H1 (cell line): ENCODE results near the gene MBOAT2.

Experiments used
- CHD2 ChIP-seq: IDR thresholded peaks from 2 replicates; pipeline ENCODE4 v1.6.1; 2012; ENCODE audit warnings: low read length, improper control_type of control experiment
- EZH2 ChIP-seq: fragments of 200-600 bp; sonication (generic); IDR thresholded peaks from 2 replicates; pipeline ENCODE4 v1.7.1; 2012; ENCODE audit warnings: low read depth, mild to moderate bottlenecking, moderate library complexity, low read length, inconsistent platforms; ENCODE audit not compliant: severe bottlenecking
- JUND ChIP-seq: IDR thresholded peaks from 2 replicates; pipeline ENCODE4 v1.6.1; 2011; ENCODE audit warnings: mild to moderate bottlenecking, improper control_type of control experiment, low read length
- MAFK ChIP-seq: IDR thresholded peaks from 2 replicates; pipeline ENCODE4 v1.6.1; 2012; ENCODE audit warnings: low read depth, mild to moderate bottlenecking, improper control_type of control experiment, low read length
- POLR2A ChIP-seq, 2 experiments: IDR thresholded peaks; 1 replicate in 1 of 2; 2 replicates in 1 of 2; pipeline ENCODE4 v1.6.1; 2011; ENCODE audit warnings: low read depth in 2 of 2, low read length in 2 of 2, mild to moderate bottlenecking in 2 of 2; ENCODE audit errors: control extremely low read depth in 1 of 2
- POLR2AphosphoS5 ChIP-seq: IDR thresholded peaks from 2 replicates; pipeline ENCODE4 v1.6.1; 2011; ENCODE audit warnings: low read depth, low read length
- RAD21 ChIP-seq, 2 experiments: IDR thresholded peaks in 1 of 2; conservative IDR thresholded peaks in 1 of 2; 2 replicates each; pipeline ENCODE4 v1.6.1; 2011; ENCODE audit warnings: low read depth in 2 of 2, low read length in 2 of 2, improper control_type of control experiment in 1 of 2, inconsistent platforms in 1 of 2, mild to moderate bottlenecking in 1 of 2, moderate library complexity in 1 of 2
- RFX5 ChIP-seq: IDR thresholded peaks from 2 replicates; pipeline ENCODE4 v1.6.1; 2011; ENCODE audit warnings: low read depth, low read length, improper control_type of control experiment, borderline replicate concordance
- TCF12 ChIP-seq: IDR thresholded peaks from 2 replicates; pipeline ENCODE4 v1.6.1; 2011; ENCODE audit warnings: low read depth, mild to moderate bottlenecking, low read length
- YY1 ChIP-seq: IDR thresholded peaks from 2 replicates; pipeline ENCODE4 v1.6.1; 2011; ENCODE audit warnings: low read depth, mild to moderate bottlenecking, low read length
- TF ChIP-seq, protein P1 (sequence below), 3 experiments: IDR thresholded peaks; 1 replicate in 2 of 3; 2 replicates in 1 of 3; pipeline versions ENCODE4 v1.5.1 to v1.6.1; 2011; ENCODE audit warnings: low read length in 3 of 3, mild to moderate bottlenecking in 3 of 3, inconsistent platforms in 2 of 3, low read depth in 1 of 3, moderate library complexity in 1 of 3; ENCODE audit not compliant: insufficient read depth in 1 of 3; ENCODE audit errors: control extremely low read depth in 1 of 3
- TF ChIP-seq, protein P2 (sequence below): IDR thresholded peaks from 2 replicates; pipeline ENCODE4 v1.6.1; 2011; ENCODE audit warnings: low read depth, mild to moderate bottlenecking, low read length; ENCODE audit not compliant: insufficient read depth
- TF ChIP-seq, protein P3 (sequence below): fragments of 300-600 bp; sonication (generic); IDR thresholded peaks from 2 replicates; pipeline ENCODE4 v1.7.1; 2012; ENCODE audit warnings: low read length, moderate library complexity, mild to moderate bottlenecking, inconsistent platforms; ENCODE audit not compliant: insufficient replicate concordance

DNA sequence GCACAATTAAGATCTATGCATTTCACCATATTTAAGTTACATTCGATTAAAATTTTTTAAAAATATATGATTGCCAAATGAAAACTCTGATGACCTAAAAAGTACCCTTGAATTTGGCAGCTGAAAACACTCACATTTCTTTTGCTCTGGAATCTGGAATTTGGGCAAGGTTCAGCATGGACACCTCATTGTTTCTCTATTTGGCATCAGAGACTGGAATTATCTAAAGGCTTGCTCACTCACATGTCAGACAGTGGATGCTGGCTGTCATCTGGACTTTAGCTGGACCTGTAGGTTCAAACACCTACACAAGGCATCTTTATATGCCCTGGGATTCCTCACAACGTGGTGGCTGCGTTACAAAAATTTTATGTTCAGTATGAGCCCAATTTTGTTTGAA, 16.1 kb downstream of the MBOAT2 start:
- no peak for TF ChIP-seq POLR2AphosphoS5
- no peak for TF ChIP-seq TCF12
- TF ChIP-seq, protein P1, sequence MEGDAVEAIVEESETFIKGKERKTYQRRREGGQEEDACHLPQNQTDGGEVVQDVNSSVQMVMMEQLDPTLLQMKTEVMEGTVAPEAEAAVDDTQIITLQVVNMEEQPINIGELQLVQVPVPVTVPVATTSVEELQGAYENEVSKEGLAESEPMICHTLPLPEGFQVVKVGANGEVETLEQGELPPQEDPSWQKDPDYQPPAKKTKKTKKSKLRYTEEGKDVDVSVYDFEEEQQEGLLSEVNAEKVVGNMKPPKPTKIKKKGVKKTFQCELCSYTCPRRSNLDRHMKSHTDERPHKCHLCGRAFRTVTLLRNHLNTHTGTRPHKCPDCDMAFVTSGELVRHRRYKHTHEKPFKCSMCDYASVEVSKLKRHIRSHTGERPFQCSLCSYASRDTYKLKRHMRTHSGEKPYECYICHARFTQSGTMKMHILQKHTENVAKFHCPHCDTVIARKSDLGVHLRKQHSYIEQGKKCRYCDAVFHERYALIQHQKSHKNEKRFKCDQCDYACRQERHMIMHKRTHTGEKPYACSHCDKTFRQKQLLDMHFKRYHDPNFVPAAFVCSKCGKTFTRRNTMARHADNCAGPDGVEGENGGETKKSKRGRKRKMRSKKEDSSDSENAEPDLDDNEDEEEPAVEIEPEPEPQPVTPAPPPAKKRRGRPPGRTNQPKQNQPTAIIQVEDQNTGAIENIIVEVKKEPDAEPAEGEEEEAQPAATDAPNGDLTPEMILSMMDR (IDR thresholded peaks at IDR 0.05; ENCODE audit: control extremely low read depth in 1 of 3, insufficient read depth in 1 of 3, low read depth in 1 of 3, low read length in 3 of 3): no peak
- TF ChIP-seq POLR2A (IDR thresholded peaks at IDR 0.05; ENCODE audit: control extremely low read depth in 1 of 2, low read depth in 2 of 2, low read length in 2 of 2): no peak
- TF ChIP-seq RAD21 (IDR thresholded peaks at IDR 0.05 in 1 of 2, conservative IDR thresholded peaks at IDR 0.05 in 1 of 2; ENCODE audit: low read depth in 2 of 2, low read length in 2 of 2): no peak
- TF ChIP-seq EZH2: no peak
- TF ChIP-seq YY1: no peak
- no peak for TF ChIP-seq RFX5
- TF ChIP-seq, protein P2, sequence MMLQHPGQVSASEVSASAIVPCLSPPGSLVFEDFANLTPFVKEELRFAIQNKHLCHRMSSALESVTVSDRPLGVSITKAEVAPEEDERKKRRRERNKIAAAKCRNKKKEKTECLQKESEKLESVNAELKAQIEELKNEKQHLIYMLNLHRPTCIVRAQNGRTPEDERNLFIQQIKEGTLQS: no peak
- TF ChIP-seq CHD2: no peak
- TF ChIP-seq JUND: no peak
- no peak for TF ChIP-seq MAFK
- TF ChIP-seq, protein P3, sequence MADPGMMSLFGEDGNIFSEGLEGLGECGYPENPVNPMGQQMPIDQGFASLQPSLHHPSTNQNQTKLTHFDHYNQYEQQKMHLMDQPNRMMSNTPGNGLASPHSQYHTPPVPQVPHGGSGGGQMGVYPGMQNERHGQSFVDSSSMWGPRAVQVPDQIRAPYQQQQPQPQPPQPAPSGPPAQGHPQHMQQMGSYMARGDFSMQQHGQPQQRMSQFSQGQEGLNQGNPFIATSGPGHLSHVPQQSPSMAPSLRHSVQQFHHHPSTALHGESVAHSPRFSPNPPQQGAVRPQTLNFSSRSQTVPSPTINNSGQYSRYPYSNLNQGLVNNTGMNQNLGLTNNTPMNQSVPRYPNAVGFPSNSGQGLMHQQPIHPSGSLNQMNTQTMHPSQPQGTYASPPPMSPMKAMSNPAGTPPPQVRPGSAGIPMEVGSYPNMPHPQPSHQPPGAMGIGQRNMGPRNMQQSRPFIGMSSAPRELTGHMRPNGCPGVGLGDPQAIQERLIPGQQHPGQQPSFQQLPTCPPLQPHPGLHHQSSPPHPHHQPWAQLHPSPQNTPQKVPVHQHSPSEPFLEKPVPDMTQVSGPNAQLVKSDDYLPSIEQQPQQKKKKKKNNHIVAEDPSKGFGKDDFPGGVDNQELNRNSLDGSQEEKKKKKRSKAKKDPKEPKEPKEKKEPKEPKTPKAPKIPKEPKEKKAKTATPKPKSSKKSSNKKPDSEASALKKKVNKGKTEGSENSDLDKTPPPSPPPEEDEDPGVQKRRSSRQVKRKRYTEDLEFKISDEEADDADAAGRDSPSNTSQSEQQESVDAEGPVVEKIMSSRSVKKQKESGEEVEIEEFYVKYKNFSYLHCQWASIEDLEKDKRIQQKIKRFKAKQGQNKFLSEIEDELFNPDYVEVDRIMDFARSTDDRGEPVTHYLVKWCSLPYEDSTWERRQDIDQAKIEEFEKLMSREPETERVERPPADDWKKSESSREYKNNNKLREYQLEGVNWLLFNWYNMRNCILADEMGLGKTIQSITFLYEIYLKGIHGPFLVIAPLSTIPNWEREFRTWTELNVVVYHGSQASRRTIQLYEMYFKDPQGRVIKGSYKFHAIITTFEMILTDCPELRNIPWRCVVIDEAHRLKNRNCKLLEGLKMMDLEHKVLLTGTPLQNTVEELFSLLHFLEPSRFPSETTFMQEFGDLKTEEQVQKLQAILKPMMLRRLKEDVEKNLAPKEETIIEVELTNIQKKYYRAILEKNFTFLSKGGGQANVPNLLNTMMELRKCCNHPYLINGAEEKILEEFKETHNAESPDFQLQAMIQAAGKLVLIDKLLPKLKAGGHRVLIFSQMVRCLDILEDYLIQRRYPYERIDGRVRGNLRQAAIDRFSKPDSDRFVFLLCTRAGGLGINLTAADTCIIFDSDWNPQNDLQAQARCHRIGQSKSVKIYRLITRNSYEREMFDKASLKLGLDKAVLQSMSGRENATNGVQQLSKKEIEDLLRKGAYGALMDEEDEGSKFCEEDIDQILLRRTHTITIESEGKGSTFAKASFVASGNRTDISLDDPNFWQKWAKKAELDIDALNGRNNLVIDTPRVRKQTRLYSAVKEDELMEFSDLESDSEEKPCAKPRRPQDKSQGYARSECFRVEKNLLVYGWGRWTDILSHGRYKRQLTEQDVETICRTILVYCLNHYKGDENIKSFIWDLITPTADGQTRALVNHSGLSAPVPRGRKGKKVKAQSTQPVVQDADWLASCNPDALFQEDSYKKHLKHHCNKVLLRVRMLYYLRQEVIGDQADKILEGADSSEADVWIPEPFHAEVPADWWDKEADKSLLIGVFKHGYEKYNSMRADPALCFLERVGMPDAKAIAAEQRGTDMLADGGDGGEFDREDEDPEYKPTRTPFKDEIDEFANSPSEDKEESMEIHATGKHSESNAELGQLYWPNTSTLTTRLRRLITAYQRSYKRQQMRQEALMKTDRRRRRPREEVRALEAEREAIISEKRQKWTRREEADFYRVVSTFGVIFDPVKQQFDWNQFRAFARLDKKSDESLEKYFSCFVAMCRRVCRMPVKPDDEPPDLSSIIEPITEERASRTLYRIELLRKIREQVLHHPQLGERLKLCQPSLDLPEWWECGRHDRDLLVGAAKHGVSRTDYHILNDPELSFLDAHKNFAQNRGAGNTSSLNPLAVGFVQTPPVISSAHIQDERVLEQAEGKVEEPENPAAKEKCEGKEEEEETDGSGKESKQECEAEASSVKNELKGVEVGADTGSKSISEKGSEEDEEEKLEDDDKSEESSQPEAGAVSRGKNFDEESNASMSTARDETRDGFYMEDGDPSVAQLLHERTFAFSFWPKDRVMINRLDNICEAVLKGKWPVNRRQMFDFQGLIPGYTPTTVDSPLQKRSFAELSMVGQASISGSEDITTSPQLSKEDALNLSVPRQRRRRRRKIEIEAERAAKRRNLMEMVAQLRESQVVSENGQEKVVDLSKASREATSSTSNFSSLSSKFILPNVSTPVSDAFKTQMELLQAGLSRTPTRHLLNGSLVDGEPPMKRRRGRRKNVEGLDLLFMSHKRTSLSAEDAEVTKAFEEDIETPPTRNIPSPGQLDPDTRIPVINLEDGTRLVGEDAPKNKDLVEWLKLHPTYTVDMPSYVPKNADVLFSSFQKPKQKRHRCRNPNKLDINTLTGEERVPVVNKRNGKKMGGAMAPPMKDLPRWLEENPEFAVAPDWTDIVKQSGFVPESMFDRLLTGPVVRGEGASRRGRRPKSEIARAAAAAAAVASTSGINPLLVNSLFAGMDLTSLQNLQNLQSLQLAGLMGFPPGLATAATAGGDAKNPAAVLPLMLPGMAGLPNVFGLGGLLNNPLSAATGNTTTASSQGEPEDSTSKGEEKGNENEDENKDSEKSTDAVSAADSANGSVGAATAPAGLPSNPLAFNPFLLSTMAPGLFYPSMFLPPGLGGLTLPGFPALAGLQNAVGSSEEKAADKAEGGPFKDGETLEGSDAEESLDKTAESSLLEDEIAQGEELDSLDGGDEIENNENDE: no peak
